H9 (cell line): ENCODE measurements around the gene VWF. TPM values are rescaled to one million over a fixed set of nuclear protein-coding genes. Genes with fewer than 3 reads are reported as not detected.

Experiments
- DNase-seq: peaks from one replicate; pipeline ENCODE4 v3.0.0-alpha.2; 2017
- H2AFZ ChIP-seq: one replicate; pipeline ENCODE4 v1.6.1; 2013; ENCODE audit warnings: mild to moderate bottlenecking, low read length, control low read depth, moderate library complexity
- H2AK5ac ChIP-seq: 2 replicates; pipeline ENCODE4 v1.6.1; 2013; ENCODE audit warnings: low read length, control low read depth, mixed read lengths; ENCODE audit not compliant: insufficient read length
- H2BK120ac ChIP-seq: one replicate; pipeline ENCODE4 v1.6.1; 2013; ENCODE audit warnings: low read depth, mild to moderate bottlenecking, low read length, control low read depth, inconsistent platforms; ENCODE audit not compliant: poor library complexity, severe bottlenecking
- H2BK12ac ChIP-seq: 2 replicates; pipeline ENCODE4 v1.6.1; 2013; ENCODE audit warnings: low read length, control low read depth, mixed read lengths, low read depth; ENCODE audit not compliant: insufficient read length
- H2BK15ac ChIP-seq: 2 replicates; pipeline ENCODE4 v1.6.1; 2013; ENCODE audit warnings: low read depth, low read length, control low read depth
- H2BK20ac ChIP-seq: one replicate; pipeline ENCODE4 v1.6.1; 2013; ENCODE audit warnings: low read depth, mild to moderate bottlenecking, low read length, control low read depth, inconsistent platforms; ENCODE audit not compliant: poor library complexity, severe bottlenecking
- H2BK5ac ChIP-seq: 2 replicates; pipeline ENCODE4 v1.6.1; 2013; ENCODE audit warnings: low read length, control low read depth, mixed read lengths; ENCODE audit not compliant: insufficient read length
- H3K14ac ChIP-seq: 2 replicates; pipeline ENCODE4 v1.6.1; 2013; ENCODE audit warnings: low read length, control low read depth; ENCODE audit not compliant: insufficient read depth
- H3K18ac ChIP-seq: 2 replicates; pipeline ENCODE4 v1.6.1; 2013; ENCODE audit warnings: low read depth, mild to moderate bottlenecking, mixed read lengths, low read length, control low read depth; ENCODE audit not compliant: insufficient read length
- H3K23ac ChIP-seq: 2 replicates; pipeline ENCODE4 v1.6.1; 2013; ENCODE audit warnings: low read length, control low read depth, mixed read lengths, low read depth; ENCODE audit not compliant: insufficient read length
- H3K23me2 ChIP-seq: 2 replicates; pipeline ENCODE4 v1.6.1; 2013; ENCODE audit warnings: low read depth, mild to moderate bottlenecking, mixed read lengths, low read length, control low read depth; ENCODE audit not compliant: insufficient read length, poor library complexity, severe bottlenecking
- H3K27ac ChIP-seq: 2 replicates; pipeline ENCODE4 v1.5.1; 2013; ENCODE audit warnings: low read length, control low read depth, mixed read lengths, low read depth; ENCODE audit not compliant: insufficient read length
- H3K27me3 ChIP-seq: 2 replicates; pipeline ENCODE4 v1.6.1; 2013; ENCODE audit warnings: low read length, control low read depth, inconsistent platforms; ENCODE audit not compliant: insufficient read depth
- H3K4ac ChIP-seq: 2 replicates; pipeline ENCODE4 v1.6.1; 2013; ENCODE audit warnings: low read depth, mild to moderate bottlenecking, control low read depth, inconsistent platforms, low read length, moderate library complexity
- H3K4me1 ChIP-seq: 2 replicates; pipeline ENCODE4 v1.6.1; 2013; ENCODE audit warnings: low read length, control low read depth, inconsistent platforms; ENCODE audit not compliant: insufficient read depth
- H3K4me2 ChIP-seq: 2 replicates; pipeline ENCODE4 v1.6.1; 2013; ENCODE audit warnings: low read length, control low read depth, mixed read lengths; ENCODE audit not compliant: insufficient read length, insufficient read depth
- H3K56ac ChIP-seq: 2 replicates; pipeline ENCODE4 v1.6.1; 2013; ENCODE audit warnings: low read depth, mild to moderate bottlenecking, mixed read lengths, low read length, control low read depth; ENCODE audit not compliant: insufficient read length
- H3K79me1 ChIP-seq: 2 replicates; pipeline ENCODE4 v1.6.1; 2013; ENCODE audit warnings: low read depth, mild to moderate bottlenecking, moderate library complexity, low read length, control low read depth, inconsistent platforms; ENCODE audit not compliant: insufficient read depth, poor library complexity, severe bottlenecking
- H3K79me2 ChIP-seq: 2 replicates; pipeline ENCODE4 v1.6.1; 2013; ENCODE audit warnings: low read length, control low read depth, inconsistent platforms; ENCODE audit not compliant: insufficient read depth
- H3K9ac ChIP-seq: 2 replicates; pipeline ENCODE4 v1.6.1; 2013; ENCODE audit warnings: low read length, control low read depth, mixed read lengths; ENCODE audit not compliant: insufficient read length; ENCODE audit errors: extremely low read depth
- H3K9me3 ChIP-seq: one replicate; pipeline ENCODE4 v1.6.1; 2013; ENCODE audit warnings: low read depth, low read length, inconsistent platforms; ENCODE audit not compliant: control insufficient read depth
- H3T11ph ChIP-seq: one replicate; pipeline ENCODE4 v1.6.1; 2013; ENCODE audit warnings: mild to moderate bottlenecking, low read length, control low read depth, inconsistent platforms
- H4K20me1 ChIP-seq: one replicate; pipeline ENCODE4 v1.6.1; 2013; ENCODE audit not compliant: control insufficient read depth, insufficient read length, insufficient read depth
- H4K5ac ChIP-seq: 2 replicates; pipeline ENCODE4 v1.6.1; 2013; ENCODE audit warnings: low read depth, mild to moderate bottlenecking, mixed read lengths, low read length, control low read depth; ENCODE audit not compliant: insufficient read length
- H4K8ac ChIP-seq: replicated peaks from 2 replicates; pipeline ENCODE4 v1.6.1; 2013; ENCODE audit warnings: low read length, control low read depth, mixed read lengths, low read depth; ENCODE audit not compliant: insufficient read length
- H4K91ac ChIP-seq: 2 replicates; pipeline ENCODE4 v1.6.1; 2013; ENCODE audit warnings: low read depth, mild to moderate bottlenecking, moderate library complexity, mixed read lengths, low read length, control low read depth; ENCODE audit not compliant: insufficient read length
- H3K27ac Mint-ChIP-seq, 3 experiments: 2 replicates in 2 of 3; 3 replicates in 1 of 3; pipeline ENCODE4 v1.8.0; 2020 to 2021; ENCODE audit warnings: mixed read lengths in 3 of 3, mild to moderate bottlenecking in 1 of 3, moderate library complexity in 1 of 3
- H3K27me3 Mint-ChIP-seq: 2 replicates; pipeline ENCODE4 v1.8.0; 2021; ENCODE audit warnings: low read depth, mild to moderate bottlenecking, moderate library complexity, mixed read lengths
- H3K36me3 Mint-ChIP-seq, 3 experiments: 2 replicates in 2 of 3; 3 replicates in 1 of 3; pipeline ENCODE4 v1.8.0; 2020 to 2021; ENCODE audit warnings: low read depth in 3 of 3, mixed read lengths in 3 of 3; ENCODE audit not compliant: insufficient read depth in 1 of 3
- H3K4me1 Mint-ChIP-seq, 2 experiments: 2 replicates each; pipeline ENCODE4 v1.8.0; 2020; ENCODE audit warnings: mixed read lengths in 2 of 2
- H3K4me3 Mint-ChIP-seq, 2 experiments: 2 replicates in 1 of 2; 3 replicates in 1 of 2; pipeline ENCODE4 v1.8.0; 2020 to 2021; ENCODE audit warnings: mild to moderate bottlenecking in 2 of 2, mixed read lengths in 2 of 2, moderate library complexity in 1 of 2
- H3K9me3 Mint-ChIP-seq, 2 experiments: 2 replicates in 1 of 2; 3 replicates in 1 of 2; pipeline ENCODE4 v1.8.0; 2020; ENCODE audit warnings: mild to moderate bottlenecking in 2 of 2, mixed read lengths in 2 of 2, moderate library complexity in 1 of 2
- WGBS: extraction: QIAGEN DNeasy Blood & Tissue Kit; methylation state at CpG from one replicate; pipeline ENCODE4 v1.1.7; 2013; ENCODE audit warnings: missing lambda C conversion rate, low lambda C conversion rate, mixed read lengths; ENCODE audit not compliant: insufficient read length; ENCODE audit errors: extremely low coverage; 5-methylcytosine and 5-hydroxymethylcytosine counted together
- total RNA-seq: library from RNA; stranded (reverse); gene quantifications from 2 replicates; pipeline ENCODE4 v1.2.1, GENCODE V29; 2021
- TF ChIP-seq, protein P1 (sequence below): fragments of 200-600 bp; sonication (generic); conservative IDR thresholded peaks from 3 replicates; pipeline ENCODE4 v1.8.0; 2021; ENCODE audit warnings: antibody characterized with exemption, mild to moderate bottlenecking

Gene VWF
- total RNA-seq, 1 experiment from 2014 or later, result 0.17 TPM

DNA sequence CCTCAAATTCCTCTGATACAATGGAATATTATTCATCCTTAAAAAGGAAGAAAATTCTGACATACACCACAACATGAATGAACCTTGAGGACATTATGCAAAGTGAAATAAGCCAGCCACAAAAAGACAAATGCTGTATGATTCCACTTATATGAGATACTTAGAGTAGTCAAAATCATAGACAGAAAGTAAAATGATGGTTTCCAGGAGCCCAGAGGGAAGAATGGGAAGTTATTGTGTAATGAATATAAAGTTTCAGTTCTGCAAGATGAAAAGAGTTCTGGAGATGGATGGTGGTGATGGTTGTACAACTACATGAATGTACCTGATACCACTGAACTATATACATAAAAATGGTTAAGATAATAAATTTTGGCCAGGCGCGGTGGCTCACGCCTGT is 18.3 kb downstream of the VWF start:
- TF ChIP-seq, protein P1, sequence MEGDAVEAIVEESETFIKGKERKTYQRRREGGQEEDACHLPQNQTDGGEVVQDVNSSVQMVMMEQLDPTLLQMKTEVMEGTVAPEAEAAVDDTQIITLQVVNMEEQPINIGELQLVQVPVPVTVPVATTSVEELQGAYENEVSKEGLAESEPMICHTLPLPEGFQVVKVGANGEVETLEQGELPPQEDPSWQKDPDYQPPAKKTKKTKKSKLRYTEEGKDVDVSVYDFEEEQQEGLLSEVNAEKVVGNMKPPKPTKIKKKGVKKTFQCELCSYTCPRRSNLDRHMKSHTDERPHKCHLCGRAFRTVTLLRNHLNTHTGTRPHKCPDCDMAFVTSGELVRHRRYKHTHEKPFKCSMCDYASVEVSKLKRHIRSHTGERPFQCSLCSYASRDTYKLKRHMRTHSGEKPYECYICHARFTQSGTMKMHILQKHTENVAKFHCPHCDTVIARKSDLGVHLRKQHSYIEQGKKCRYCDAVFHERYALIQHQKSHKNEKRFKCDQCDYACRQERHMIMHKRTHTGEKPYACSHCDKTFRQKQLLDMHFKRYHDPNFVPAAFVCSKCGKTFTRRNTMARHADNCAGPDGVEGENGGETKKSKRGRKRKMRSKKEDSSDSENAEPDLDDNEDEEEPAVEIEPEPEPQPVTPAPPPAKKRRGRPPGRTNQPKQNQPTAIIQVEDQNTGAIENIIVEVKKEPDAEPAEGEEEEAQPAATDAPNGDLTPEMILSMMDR, result no peak
- H3K4me3 Mint-ChIP-seq, result no peak overlapping the region
- no peaks in the 10 kb centered on the region for H3K36me3 Mint-ChIP-seq

More for the DNA sequence above, 18.3 kb downstream of the VWF start:
- H3K9ac ChIP-seq, result no peak overlapping the region
- no peak overlapping the region for H4K5ac ChIP-seq
- no peak for DNase-seq
- no peak overlapping the region for H3K18ac ChIP-seq
- no peak overlapping the region for H4K91ac ChIP-seq
- H3K9me3 ChIP-seq, result no peaks in the 10 kb centered on the region
- no peak overlapping the region for H3K23ac ChIP-seq
- H3K27ac Mint-ChIP-seq, result no peak overlapping the region
- no peak overlapping the region for H2BK5ac ChIP-seq
- no peak overlapping the region for H3K4ac ChIP-seq
- H2BK15ac ChIP-seq, result no peak overlapping the region
- no peak overlapping the region for H2BK120ac ChIP-seq
- H4K20me1 ChIP-seq, result no peaks in the 10 kb centered on the region
- no peak overlapping the region for H2BK12ac ChIP-seq
- H3K27me3 Mint-ChIP-seq, result peaks cover 1% of the 10 kb centered on the region; the same call in 1 of the 2 replicates
- H3K23me2 ChIP-seq, result no peaks in the 10 kb centered on the region
- H3K27ac ChIP-seq, result no peak overlapping the region
- H3K4me1 Mint-ChIP-seq, result no peaks in the 10 kb centered on the region
- no peak overlapping the region for H3K14ac ChIP-seq
- H3K4me1 ChIP-seq, result no peaks in the 10 kb centered on the region
- H2BK20ac ChIP-seq, result no peak overlapping the region
- H3T11ph ChIP-seq, result no peak overlapping the region
- no peaks in the 10 kb centered on the region for H3K27me3 ChIP-seq
- no CpG with 5 or more reads among the region's 3 CpGs for WGBS
- H4K8ac ChIP-seq, result no peak overlapping the region
- no peaks in the 10 kb centered on the region for H3K79me2 ChIP-seq
- no peak overlapping the region for H2AFZ ChIP-seq
- H3K9me3 Mint-ChIP-seq, result no peaks in the 10 kb centered on the region
- H3K4me2 ChIP-seq, result no peak overlapping the region
- no peak overlapping the region for H3K56ac ChIP-seq
- no peak overlapping the region for H2AK5ac ChIP-seq
- H3K79me1 ChIP-seq, result no peaks in the 10 kb centered on the region
